Hematopoietic multipotent progenitor cell treated with erythropoietin and hydrocortisone succinate and interleukin-3 and kit ligand, for 6 days (in vitro differentiated cells): Measurements from ENCODE around the gene GUCY2F.

ENCODE experiments used
- DNase-seq: peaks from one replicate; pipeline ENCODE4 v3.0.0-alpha.2; 2015

GUCY2F gene

GRCh38 chrX:109327251-109327650 is 154.6 kb downstream of the GUCY2F start:
- DNase-seq: no peak
